ENCODE data around the gene KCNK3.
"Not testable (repeated sequence)": the region's sequence is repeated elsewhere in the genome, so short reads cannot be mapped to it uniquely, and the experiment has no call there.

Gene KCNK3

DNA sequence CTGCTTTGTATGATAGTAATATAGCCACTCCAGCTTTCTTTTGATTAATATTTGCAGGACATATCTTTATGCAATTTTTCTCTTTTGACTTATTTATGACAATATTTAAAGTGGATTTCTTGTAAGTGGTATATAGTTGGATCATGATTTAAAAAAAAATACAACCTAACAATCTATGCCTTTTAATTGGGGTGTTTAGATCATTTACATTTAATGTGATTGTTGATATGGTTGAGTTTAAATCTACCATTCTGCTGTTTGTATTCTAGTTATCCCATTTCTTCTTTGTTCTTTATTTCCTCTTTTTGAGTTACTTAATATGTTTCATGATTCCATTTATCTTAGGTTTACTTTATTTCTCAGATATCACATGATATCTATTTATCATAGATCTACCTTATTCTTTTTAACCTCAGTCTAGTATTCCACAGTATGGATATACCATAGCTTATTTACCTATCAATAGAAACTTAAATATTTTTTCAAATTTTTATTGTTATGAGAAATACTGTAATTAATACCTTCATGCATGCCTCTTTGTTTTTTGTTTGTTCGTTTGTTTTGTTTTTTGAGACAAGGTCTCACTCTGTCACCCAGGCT, 32.1 kb upstream of the KCNK3 start:
- no peak for FAIRE-seq

DNA sequence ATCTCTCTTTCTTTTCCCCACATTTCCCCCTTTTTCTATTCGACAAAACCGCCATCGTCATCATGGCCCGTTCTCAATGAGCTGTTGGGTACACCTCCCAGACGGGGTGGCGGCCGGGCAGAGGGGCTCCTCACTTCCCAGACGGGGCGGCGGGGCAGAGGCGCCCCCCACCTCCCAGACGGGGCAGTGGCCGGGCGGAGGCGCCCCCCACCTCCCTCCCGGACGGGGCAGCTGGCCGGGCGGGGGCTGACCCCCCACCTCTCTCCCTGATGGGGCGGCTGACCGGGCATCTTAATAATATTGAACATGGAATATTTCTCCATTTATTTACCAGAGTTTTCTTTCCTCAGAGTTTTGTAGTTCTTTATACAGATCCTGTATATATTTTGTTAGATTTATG, 27.2 kb upstream of the KCNK3 start:
- FAIRE-seq; DNase-seq (ENCODE audit: insufficient read length, low spot score): not testable (repeated sequence)

More for the DNA sequence above, 32.1 kb upstream of the KCNK3 start:
- DNase-seq (ENCODE audit: insufficient read length, low spot score), result no peak

DNA sequence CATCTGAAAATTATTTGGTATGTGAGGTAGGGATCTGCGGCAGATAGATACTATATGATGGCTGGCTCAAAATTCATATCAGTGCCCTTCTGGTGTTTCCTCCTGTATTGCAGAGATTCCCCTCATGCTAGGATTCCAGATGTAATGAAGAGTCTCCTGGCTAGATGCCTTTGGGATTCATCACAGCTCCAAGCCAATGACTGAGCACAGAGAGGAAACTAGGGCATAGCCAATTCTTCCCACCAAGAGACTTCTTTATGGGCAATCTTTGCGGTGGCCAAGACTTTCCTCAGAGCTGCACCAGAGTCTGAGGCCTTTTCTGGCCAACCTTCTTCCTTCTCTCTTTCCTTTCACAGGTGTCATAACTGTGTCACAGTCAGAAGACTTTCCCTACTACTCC, 25.9 kb upstream of the KCNK3 start:
- DNase-seq (ENCODE audit: insufficient read length, low spot score), result no peak
- no peak for FAIRE-seq

DNA sequence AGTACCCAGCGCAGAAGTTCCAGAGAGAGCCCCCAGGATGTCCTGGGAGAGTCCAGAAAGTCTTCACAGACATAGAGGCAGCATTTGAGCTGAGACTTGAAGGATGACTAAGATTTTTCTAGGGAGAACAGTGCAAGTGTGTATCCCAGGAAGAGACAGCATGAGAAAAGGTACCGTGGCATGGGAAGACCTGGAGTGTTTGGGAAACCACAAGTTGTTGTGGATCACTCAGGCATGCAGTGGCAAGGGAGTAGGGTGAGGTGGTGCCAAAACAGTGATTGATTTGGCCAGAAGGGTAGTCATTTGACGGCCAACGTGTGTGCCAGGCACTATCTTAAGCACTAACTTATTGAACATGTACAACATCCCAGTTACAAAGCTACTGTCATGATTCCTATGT, 24.5 kb upstream of the KCNK3 start:
- FAIRE-seq (no peak), DNase-seq (ENCODE audit: insufficient read length, low spot score) (no peak)

GRCh38 chr2:26668856-26669750, 23.4 kb upstream of the KCNK3 start:
- FAIRE-seq, result no peak
- no peak for DNase-seq (ENCODE audit: insufficient read length, low spot score)

DNA sequence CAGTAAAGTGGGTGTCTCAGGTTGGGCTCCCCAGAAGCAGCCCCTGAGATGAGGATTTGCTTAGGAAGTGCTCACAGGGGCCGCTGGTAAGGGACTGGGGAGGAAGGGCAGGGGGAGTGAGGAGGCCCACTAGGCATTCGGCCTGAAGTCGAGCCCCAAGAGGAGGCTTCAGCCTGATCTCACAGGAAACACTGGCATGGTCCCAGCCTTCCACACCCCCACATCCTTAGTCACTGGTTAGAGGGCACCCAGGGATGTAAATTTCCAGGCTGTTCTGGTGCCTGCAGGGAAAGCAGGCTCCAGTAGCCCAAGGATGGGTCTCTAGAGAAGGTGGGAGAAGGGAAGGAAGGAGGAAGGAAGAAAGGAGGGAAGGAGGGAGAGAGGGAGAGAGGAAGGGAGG, 22.4 kb upstream of the KCNK3 start:
- DNase-seq (ENCODE audit: insufficient read length, low spot score) (no peak), FAIRE-seq (no peak)

- DNase-seq (ENCODE audit: insufficient read length, low spot score) (no peak), FAIRE-seq (no peak)
Observed at GRCh38 chr2:26670931-26671460, 21.5 kb upstream of the KCNK3 start.

GRCh38 chr2:26671691-26672090, 20.8 kb upstream of the KCNK3 start:
- FAIRE-seq, result no peak
- no peak for DNase-seq (ENCODE audit: insufficient read length, low spot score)

DNA sequence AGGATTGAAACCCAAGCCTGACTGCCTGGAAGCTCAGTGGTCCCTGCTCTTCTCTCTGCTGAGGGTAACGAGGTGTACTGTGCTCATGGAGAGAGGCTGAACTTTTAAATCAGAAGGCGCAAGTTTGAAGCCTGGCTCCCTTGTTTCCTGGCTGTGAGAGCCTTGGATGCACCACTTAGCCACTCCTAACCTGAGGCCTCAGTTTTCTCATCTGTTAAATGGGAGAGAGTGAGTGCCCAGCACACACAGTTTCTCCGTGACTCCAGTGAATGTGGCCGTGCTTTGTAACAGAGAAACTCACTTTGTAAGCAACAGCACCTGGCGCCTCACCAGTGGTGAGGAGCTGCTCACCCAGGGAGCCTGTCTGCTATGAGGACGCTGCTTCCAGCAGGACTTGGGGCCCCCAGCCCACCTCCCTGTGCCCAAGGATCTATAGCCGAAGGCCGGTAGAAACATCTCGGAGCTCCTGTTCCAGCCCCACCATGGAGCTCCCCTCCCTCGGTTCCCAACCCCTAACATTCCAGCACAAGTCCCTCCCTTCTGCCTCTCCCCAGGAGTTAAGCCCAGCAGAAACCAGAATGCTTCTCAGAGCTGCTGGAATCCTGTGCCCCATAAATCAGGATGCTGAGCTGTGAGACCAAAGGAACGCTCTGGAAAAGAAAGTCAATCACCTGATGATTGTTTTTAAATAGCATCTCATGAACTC, 20.3 kb upstream of the KCNK3 start:
- FAIRE-seq (no peak), DNase-seq (ENCODE audit: insufficient read length, low spot score) (no peak)

DNA sequence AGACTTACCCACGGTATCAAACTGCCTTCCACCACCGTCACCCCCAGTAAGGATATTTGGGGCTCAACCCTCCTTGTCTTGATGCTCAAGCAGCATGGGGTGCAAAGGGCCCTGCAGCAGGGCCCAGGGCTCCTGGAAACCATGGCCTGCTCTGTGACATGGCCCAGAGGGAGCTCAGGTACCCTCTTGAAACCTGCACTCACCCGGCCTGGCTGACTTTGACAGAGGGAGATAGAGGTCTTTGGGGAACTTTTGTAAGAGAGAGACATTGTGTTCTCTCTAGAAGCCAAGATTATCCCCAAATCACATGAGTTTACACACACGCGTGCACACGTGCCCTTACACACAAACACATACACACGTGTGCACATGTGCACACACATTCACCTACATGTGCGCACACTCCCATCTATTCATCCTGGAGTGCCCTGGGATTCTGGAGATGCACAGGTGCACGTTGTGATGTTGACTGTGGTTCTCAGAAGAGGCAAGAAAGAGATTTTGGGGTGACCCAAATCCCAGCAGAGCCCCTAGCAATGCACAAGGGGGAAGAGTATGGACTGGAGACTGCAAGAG, 19.6 kb upstream of the KCNK3 start:
- DNase-seq (ENCODE audit: insufficient read length, low spot score) (no peak), FAIRE-seq (no peak)

GRCh38 chr2:26674002-26674751, 18.3 kb upstream of the KCNK3 start:
- DNase-seq (ENCODE audit: insufficient read length, low spot score) (no peak), FAIRE-seq (no peak)

DNA sequence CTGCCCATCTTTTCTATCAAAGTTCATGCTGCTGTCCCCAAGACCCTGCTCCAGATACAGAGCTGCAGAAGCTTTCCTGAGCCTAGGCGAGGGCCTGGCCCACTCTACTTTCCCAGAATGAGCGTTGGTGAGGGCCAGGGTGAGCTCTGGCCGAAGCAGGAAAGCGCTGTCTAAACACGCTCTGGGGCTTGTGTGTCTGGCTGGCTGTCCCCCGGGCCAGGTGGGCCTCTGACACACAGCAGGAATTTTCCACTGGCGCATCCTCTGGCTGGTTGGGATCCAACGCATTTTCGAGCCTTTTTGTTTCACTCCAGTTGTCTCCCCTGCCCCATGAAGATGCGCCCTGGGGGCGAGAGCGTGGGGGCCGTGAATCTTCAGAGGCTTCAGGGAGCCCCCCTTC, 17.8 kb upstream of the KCNK3 start:
- FAIRE-seq (no peak), DNase-seq (ENCODE audit: insufficient read length, low spot score) (no peak)

DNA sequence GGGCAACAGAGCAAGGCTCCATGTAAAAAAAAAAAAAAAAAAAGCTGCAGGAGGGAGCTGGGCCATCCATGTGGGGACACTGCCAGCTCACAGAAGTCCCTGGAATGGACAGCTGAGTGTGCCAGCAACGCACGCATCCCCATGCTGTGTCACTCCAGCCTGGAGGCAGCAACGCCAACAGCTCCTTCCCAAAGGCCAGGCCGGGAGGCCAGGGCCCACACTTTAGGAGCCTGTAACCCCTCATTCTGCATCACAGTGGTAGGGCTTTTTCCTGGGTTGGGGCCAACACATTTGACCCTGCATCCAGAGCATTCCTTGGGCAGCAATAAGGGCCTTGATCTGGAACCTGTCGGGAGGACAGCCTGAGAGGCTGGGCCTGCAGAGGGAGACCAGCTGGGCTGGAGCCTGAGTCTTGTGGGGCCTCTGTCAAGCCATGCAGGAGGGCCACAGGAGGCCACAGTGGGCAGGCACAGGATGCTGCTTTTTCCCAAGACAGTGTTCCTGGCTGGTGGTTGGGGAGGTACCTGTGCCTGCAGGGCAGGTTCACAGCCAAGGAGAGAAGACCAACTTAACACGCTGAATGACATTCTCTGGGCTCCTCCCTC, 16.8 kb upstream of the KCNK3 start:
- FAIRE-seq (no peak), DNase-seq (ENCODE audit: insufficient read length, low spot score) (no peak)

- FAIRE-seq, result no peak
Observed at GRCh38 chr2:26678035-26678434, 14.5 kb upstream of the KCNK3 start.

DNA sequence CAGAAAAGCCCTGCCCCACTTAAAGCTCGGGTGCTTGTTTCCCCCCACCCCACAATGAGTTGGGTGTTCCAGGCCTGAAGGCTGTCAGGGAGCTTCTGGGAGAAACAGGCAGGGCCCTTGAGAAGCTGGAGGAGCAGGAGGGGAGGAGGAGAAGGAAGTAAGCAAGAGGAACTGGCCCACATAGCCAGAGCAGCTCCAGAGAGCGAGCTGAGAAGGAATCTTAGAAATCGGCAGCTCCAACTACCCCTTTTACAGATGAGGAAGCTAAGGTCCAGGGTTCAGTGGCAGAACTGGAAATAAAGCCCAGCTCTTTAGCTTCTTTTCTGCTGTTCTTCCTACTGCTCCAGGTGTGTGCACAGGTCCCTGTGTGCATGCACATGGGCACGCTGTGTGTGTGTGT, 12.7 kb upstream of the KCNK3 start:
- FAIRE-seq, result no peak
- no peak for DNase-seq (ENCODE audit: insufficient read length, low spot score)

More at GRCh38 chr2:26678035-26678434, 14.5 kb upstream of the KCNK3 start:
- DNase-seq (ENCODE audit: insufficient read length, low spot score), result no peak

- no peak for FAIRE-seq
Observed at GRCh38 chr2:26681656-26682055, 10.9 kb upstream of the KCNK3 start.

DNA sequence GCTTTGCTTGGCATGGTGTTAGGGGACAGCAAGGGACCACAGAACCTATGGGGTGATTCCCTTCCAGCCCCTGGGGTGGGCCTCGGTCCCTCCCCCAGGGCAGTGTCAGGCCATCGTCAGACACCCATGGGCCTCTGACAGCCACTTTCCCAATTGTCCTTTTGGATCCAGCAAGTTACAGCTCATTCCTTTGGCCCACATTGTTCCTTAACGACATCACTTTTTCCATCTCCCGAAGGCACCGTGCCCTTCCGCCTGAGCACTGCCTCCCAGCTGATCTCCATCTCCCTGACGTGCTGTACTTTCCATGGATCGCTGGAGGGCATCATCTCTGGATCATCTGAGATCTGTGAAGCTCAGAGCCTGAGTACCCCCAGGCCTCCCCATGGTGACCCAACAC, 10.4 kb upstream of the KCNK3 start:
- no peak for DNase-seq (ENCODE audit: insufficient read length, low spot score)
- FAIRE-seq, result no peak

More at GRCh38 chr2:26681656-26682055, 10.9 kb upstream of the KCNK3 start:
- DNase-seq (ENCODE audit: insufficient read length, low spot score), result no peak

GRCh38 chr2:26683583-26683982, 8.9 kb upstream of the KCNK3 start:
- DNase-seq (ENCODE audit: insufficient read length, low spot score), result no peak
- no peak for FAIRE-seq

DNA sequence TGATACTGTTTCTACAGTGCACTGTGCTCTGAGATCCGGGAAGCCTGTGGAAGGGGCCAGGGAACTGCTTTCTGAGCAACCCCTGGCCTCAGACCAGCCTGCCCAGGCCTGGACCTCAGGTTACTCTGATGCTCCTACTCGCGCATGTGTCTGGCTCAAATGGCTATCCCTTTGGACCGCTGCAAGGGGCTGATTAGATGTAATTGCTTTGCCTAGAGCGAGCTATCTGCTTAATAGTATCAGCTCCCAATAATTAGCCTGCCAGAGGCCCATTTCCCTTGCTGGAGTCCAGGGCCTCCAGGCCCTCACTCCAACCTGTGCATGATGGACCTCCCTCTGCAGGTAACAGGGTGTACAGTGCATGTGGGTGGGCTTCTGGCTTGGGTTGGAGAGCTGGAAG, 7.2 kb upstream of the KCNK3 start:
- DNase-seq (ENCODE audit: insufficient read length, low spot score) (no peak), FAIRE-seq (no peak)

Data from GM19239 (cell line).